DMS 273 (cell line): Measurements from ENCODE around the gene IL1R2.

Experiments used
- DNase-seq: peaks from one replicate; lab custom pipeline; 2025; ENCODE audit not compliant: unreplicated experiment; lab: John Stamatoyannopoulos, UW

Gene IL1R2

GRCh38 chr2:102037681-102038080 is 45.9 kb downstream of the IL1R2 start:
- no peak for DNase-seq

- DNase-seq: no peak
Observed at GRCh38 chr2:102040229-102040628, 48.5 kb downstream of the IL1R2 start.

GRCh38 chr2:102041351-102041750 is 49.6 kb downstream of the IL1R2 start:
- no peak for DNase-seq

GRCh38 chr2:102042196-102043081 is 50.7 kb downstream of the IL1R2 start:
- DNase-seq: no peak

GRCh38 chr2:102043560-102043959 is 51.8 kb downstream of the IL1R2 start:
- DNase-seq: no peak

GRCh38 chr2:102044235-102044896 is 52.6 kb downstream of the IL1R2 start:
- no peak for DNase-seq

GRCh38 chr2:102044967-102045489 is 53.3 kb downstream of the IL1R2 start:
- no peak for DNase-seq

- DNase-seq: no peak
Observed at GRCh38 chr2:102045697-102046096, 53.9 kb downstream of the IL1R2 start.

- DNase-seq: no peak
Observed at GRCh38 chr2:102046135-102046986, 54.6 kb downstream of the IL1R2 start.

GRCh38 chr2:102048465-102048864 is 56.7 kb downstream of the IL1R2 start:
- DNase-seq: no peak

GRCh38 chr2:102049756-102050443 is 58.1 kb downstream of the IL1R2 start:
- DNase-seq: no peak

GRCh38 chr2:102050854-102051391 is 59.2 kb downstream of the IL1R2 start:
- DNase-seq: no peak

- no peak for DNase-seq
Observed at GRCh38 chr2:102051692-102052277, 60.0 kb downstream of the IL1R2 start.

GRCh38 chr2:102052365-102052764 is 60.6 kb downstream of the IL1R2 start:
- DNase-seq: no peak

GRCh38 chr2:102053096-102053495 is 61.3 kb downstream of the IL1R2 start:
- no peak for DNase-seq

GRCh38 chr2:102055346-102055990 is 63.7 kb downstream of the IL1R2 start:
- DNase-seq: no peak

GRCh38 chr2:102056079-102056581 is 64.4 kb downstream of the IL1R2 start:
- DNase-seq: no peak

GRCh38 chr2:102057502-102058292 is 65.9 kb downstream of the IL1R2 start:
- no peak for DNase-seq
